Nephron progenitor cell (in vitro differentiated cells): Measurements from ENCODE around the gene PTHLH.

ENCODE experiments used
- DNase-seq: peaks from one replicate; pipeline ENCODE4 v3.0.0; 2021
- H3K27ac Mint-ChIP-seq: 2 replicates; pipeline ENCODE4 v1.8.0; 2021; ENCODE audit warnings: mild to moderate bottlenecking, moderate library complexity, mixed read lengths
- H3K27me3 Mint-ChIP-seq: 2 replicates; pipeline ENCODE4 v1.8.0; 2021; ENCODE audit warnings: mild to moderate bottlenecking, low read depth, mixed read lengths; ENCODE audit not compliant: poor library complexity
- H3K36me3 Mint-ChIP-seq: 2 replicates; pipeline ENCODE4 v1.8.0; 2021; ENCODE audit warnings: low read depth, mixed read lengths
- H3K4me1 Mint-ChIP-seq: 2 replicates; pipeline ENCODE4 v1.8.0; 2021; ENCODE audit warnings: mixed read lengths
- H3K4me3 Mint-ChIP-seq: 2 replicates; pipeline ENCODE4 v1.8.0; 2021; ENCODE audit warnings: mild to moderate bottlenecking, moderate library complexity, mixed read lengths
- H3K9me3 Mint-ChIP-seq: 2 replicates; pipeline ENCODE4 v1.8.0; 2021; ENCODE audit warnings: mild to moderate bottlenecking, moderate library complexity, mixed read lengths
- TF ChIP-seq, protein P1 (sequence below): fragments of 200-600 bp; sonication (generic); IDR thresholded peaks from 2 replicates; pipeline ENCODE4 v1.5.0; 2021; ENCODE audit warnings: antibody characterized with exemption

The PTHLH gene

DNA sequence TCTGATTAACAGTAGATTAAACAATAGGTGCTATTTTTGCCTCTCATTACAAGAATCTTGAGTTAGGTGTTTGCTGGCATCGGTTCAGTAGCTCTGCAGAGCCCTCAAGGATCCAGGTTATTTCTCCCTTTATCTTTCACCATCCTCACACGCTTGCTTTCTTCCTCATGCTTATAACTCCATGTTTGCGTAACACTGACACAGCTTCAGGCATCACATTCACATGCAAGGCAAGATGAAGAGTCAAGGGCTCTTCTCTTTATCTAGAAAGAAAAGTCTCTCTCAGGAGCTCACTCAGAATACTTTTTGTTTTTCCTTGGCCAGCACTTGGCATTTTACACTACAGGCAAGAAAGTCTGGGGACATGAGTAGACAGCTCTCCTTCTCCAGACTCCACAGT, 24.2 kb upstream of the PTHLH start:
- TF ChIP-seq, protein P1, sequence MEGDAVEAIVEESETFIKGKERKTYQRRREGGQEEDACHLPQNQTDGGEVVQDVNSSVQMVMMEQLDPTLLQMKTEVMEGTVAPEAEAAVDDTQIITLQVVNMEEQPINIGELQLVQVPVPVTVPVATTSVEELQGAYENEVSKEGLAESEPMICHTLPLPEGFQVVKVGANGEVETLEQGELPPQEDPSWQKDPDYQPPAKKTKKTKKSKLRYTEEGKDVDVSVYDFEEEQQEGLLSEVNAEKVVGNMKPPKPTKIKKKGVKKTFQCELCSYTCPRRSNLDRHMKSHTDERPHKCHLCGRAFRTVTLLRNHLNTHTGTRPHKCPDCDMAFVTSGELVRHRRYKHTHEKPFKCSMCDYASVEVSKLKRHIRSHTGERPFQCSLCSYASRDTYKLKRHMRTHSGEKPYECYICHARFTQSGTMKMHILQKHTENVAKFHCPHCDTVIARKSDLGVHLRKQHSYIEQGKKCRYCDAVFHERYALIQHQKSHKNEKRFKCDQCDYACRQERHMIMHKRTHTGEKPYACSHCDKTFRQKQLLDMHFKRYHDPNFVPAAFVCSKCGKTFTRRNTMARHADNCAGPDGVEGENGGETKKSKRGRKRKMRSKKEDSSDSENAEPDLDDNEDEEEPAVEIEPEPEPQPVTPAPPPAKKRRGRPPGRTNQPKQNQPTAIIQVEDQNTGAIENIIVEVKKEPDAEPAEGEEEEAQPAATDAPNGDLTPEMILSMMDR = no peak
- Mint-ChIP-seq H3K27ac (no peak overlapping the region), H3K4me1 (no peaks in the 10 kb centered on the region), H3K4me3 (no peak overlapping the region), H3K27me3 (peaks cover 14% of the 10 kb centered on the region), H3K9me3 (no peaks in the 10 kb centered on the region), H3K36me3 (no peaks in the 10 kb centered on the region)
- no peak for DNase-seq

DNA sequence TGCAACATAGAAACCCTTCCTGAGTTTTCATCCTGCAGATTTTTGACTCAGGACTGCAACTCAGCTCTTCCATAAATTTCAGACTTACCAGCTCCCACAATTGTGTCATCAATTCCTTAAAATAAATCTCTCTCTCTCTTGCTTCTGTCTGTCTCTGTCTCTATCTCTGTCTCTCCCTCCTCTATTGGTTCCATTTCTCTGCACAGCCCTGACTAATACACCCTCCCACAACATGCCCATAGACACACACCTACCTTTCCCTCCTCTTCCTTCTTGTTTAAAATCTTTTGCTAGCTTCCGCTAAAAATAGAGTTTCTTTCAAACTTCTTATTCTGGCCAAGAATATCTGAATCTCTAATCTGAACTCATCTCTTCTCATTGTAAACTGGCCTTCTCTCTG, 22.9 kb upstream of the PTHLH start:
- H3K27ac Mint-ChIP-seq = no peak overlapping the region

DNA sequence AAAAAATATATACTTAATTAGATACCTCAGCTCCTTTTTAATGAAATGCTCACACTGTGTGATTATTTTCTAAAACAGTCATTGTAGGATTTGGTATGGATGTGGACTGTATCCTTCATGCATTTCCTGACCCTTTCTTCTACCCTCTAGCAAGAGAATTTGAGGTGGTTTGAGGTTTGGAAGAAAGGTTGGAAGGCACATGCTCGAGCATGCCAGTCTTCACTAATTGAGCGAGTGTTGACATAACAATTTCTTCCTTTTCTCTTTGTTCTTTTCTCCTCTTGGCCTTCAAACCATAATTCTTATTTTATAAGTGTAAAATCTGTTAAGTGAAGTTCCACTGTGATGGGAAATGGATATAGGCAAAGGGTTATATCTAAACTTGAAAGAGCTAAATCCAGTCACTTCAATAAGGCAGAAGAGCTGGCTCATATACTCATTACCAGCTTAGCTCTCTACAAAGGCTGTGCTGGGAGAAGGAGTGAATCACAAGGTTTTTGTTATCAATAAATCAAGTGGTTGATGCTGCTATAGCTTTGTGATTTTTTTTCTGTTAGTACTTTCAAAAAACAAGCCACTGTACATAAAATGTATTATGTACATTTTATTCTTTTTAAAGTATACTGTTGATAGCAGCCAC, 16.2 kb upstream of the PTHLH start:
- Mint-ChIP-seq H3K9me3 (peaks cover 8% of the 10 kb centered on the region), H3K27ac (no peak overlapping the region), H3K36me3 (no peaks in the 10 kb centered on the region), H3K4me1 (no peaks in the 10 kb centered on the region), H3K4me3 (no peak overlapping the region), H3K27me3 (no peaks in the 10 kb centered on the region)
- TF ChIP-seq, protein P1 = no peak
- no peak for DNase-seq

More for the DNA sequence above, 22.9 kb upstream of the PTHLH start:
- Mint-ChIP-seq H3K4me1 (no peaks in the 10 kb centered on the region), H3K27me3 (peaks cover 9% of the 10 kb centered on the region), H3K9me3 (peaks cover 7% of the 10 kb centered on the region), H3K4me3 (no peak overlapping the region), H3K36me3 (no peaks in the 10 kb centered on the region)
- no peak for DNase-seq
- TF ChIP-seq, protein P1 = no peak

DNA sequence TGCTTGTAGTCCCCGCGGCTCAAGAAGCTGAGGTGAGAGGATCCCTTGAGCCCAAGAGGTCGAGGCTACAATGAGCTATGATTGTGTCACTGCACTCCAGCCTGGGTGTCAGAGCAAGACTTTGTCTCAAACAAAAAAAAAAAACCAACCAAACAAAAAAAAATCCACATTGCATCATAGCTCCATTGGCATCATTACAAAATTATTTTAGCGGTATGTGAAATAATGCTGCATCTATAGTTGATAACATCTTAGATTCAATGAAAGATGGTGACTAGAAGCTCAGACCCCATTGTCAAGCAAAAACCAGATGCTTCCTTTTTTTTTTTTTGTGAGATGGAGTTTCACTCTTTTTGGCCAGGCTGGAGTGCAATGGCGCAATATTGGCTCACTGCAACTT, 14.8 kb upstream of the PTHLH start:
- Mint-ChIP-seq H3K4me1 (no peaks in the 10 kb centered on the region), H3K9me3 (peaks cover 8% of the 10 kb centered on the region), H3K27ac (no peak overlapping the region), H3K27me3 (peaks cover 10% of the 10 kb centered on the region), H3K4me3 (no peak overlapping the region), H3K36me3 (no peaks in the 10 kb centered on the region)
- TF ChIP-seq, protein P1 = no peak
- no peak for DNase-seq

DNA sequence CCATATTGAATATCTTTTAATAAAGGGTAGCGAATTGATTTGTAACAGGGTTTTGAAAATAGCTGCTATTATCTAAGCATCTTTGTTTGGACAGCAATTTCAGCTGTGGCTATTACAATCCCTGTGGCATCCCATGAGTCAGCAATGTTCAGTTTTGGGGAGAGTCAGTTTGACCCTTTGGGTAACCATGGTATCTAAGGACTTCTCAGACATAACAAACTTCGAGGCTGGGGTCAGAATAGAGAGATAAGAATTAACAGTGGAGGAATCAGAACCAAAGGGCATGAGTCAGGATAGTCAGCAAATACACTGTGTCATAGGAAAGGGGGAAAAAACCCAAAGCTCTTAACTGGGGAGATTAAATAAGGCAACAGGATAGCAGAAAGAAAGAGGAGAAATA, 11.7 kb upstream of the PTHLH start:
- no peak overlapping the region for H3K4me3 Mint-ChIP-seq
- DNase-seq = no peak
- H3K36me3 Mint-ChIP-seq = no peaks in the 10 kb centered on the region
- TF ChIP-seq, protein P1 = no peak
- H3K4me1 Mint-ChIP-seq = no peaks in the 10 kb centered on the region
- peaks cover 36% of the 10 kb centered on the region for H3K27me3 Mint-ChIP-seq
- no peaks in the 10 kb centered on the region for H3K9me3 Mint-ChIP-seq
- H3K27ac Mint-ChIP-seq = no peak overlapping the region

DNA sequence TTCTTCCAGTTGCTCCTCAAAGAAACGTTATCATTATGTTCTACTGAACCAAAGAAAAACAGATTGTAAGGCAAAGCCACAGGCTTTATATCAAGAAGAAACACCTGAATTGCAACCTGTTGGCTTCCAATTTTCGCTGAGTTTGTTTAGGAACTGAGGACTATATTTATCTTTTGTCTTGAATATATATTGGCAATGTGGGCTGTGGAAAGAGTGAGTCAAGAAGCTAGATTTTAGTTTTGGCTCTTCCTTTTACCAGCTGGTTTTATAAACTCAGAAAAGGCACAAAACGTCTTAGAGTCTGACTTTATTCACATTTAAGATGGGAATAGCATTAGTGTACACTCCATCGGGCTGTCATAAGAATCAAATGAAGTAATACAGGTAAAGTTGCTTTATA, 10.4 kb upstream of the PTHLH start:
- TF ChIP-seq, protein P1 = no peak
- no peak for DNase-seq
- no peaks in the 10 kb centered on the region for H3K9me3 Mint-ChIP-seq
- H3K4me3 Mint-ChIP-seq = no peak overlapping the region
- H3K27ac Mint-ChIP-seq = no peak overlapping the region
- H3K27me3 Mint-ChIP-seq = peaks cover 49% of the 10 kb centered on the region
- no peaks in the 10 kb centered on the region for H3K36me3 Mint-ChIP-seq
- no peaks in the 10 kb centered on the region for H3K4me1 Mint-ChIP-seq
